Endothelial cell of umbilical vein (primary cell): ENCODE measurements around the gene CNTROB.

Experiments
- EZH2 ChIP-seq: IDR thresholded peaks from 2 replicates; pipeline ENCODE4 v1.6.1; 2012; ENCODE audit warnings: borderline replicate concordance, low read depth, mild to moderate bottlenecking, moderate library complexity, low read length, inconsistent platforms; ENCODE audit not compliant: severe bottlenecking
- FOS ChIP-seq: IDR thresholded peaks from 2 replicates; pipeline ENCODE4 v1.6.1; 2011; ENCODE audit warnings: mild to moderate bottlenecking, low read length, moderate library complexity, borderline replicate concordance; ENCODE audit not compliant: insufficient read depth
- JUN ChIP-seq: IDR thresholded peaks from 2 replicates; pipeline ENCODE4 v1.6.1; 2011; ENCODE audit warnings: borderline replicate concordance, low read depth; ENCODE audit not compliant: insufficient read length, insufficient read depth
- MYC ChIP-seq: IDR thresholded peaks from one replicate; pipeline ENCODE4 v1.6.1; 2011; ENCODE audit warnings: mild to moderate bottlenecking, low read depth, low read length
- POLR2A ChIP-seq: IDR thresholded peaks from 2 replicates; pipeline ENCODE4 v1.6.1; 2012; ENCODE audit warnings: low read depth, mild to moderate bottlenecking, control low read depth, low read length
- POLR2AphosphoS5 ChIP-seq: IDR thresholded peaks from 2 replicates; pipeline ENCODE4 v1.6.1; 2012; ENCODE audit warnings: low read depth, mild to moderate bottlenecking, control low read depth, low read length, moderate library complexity; ENCODE audit not compliant: insufficient read depth
- TF ChIP-seq, protein P1 (sequence below), 2 donors: IDR thresholded peaks; 1 replicate in 1 of 2; 2 replicates in 1 of 2; pipeline ENCODE4 v1.5.1; 2011; ENCODE audit warnings: low read length in 2 of 2, mild to moderate bottlenecking in 2 of 2, moderate library complexity in 2 of 2, control low read depth in 1 of 2, inconsistent platforms in 1 of 2, low read depth in 1 of 2; ENCODE audit not compliant: insufficient read depth in 1 of 2; ENCODE audit errors: extremely low read depth in 1 of 2
- TF ChIP-seq, protein P2 (sequence below): IDR thresholded peaks from 2 replicates; pipeline ENCODE4 v1.6.1; 2011; ENCODE audit not compliant: insufficient read depth, insufficient read length

DNA sequence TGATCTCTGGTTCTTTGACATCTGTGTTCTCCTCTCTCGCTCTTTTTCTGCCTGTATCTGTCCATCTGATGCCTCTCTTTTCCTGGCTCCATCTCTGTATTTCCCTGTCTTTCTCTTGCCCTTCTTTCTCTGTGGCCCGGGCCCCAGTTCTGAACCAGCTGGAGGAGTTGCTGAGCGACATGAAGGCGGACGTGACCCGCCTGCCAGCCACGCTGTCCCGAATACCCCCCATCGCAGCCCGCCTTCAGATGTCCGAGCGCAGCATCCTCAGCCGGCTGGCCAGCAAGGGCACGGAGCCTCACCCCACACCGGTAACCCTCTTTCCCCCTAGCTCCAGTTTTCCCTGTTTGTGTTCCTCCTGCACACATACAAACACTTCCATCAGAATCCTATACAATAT lies 21.7 kb upstream of the CNTROB start:
- TF ChIP-seq, protein P1, sequence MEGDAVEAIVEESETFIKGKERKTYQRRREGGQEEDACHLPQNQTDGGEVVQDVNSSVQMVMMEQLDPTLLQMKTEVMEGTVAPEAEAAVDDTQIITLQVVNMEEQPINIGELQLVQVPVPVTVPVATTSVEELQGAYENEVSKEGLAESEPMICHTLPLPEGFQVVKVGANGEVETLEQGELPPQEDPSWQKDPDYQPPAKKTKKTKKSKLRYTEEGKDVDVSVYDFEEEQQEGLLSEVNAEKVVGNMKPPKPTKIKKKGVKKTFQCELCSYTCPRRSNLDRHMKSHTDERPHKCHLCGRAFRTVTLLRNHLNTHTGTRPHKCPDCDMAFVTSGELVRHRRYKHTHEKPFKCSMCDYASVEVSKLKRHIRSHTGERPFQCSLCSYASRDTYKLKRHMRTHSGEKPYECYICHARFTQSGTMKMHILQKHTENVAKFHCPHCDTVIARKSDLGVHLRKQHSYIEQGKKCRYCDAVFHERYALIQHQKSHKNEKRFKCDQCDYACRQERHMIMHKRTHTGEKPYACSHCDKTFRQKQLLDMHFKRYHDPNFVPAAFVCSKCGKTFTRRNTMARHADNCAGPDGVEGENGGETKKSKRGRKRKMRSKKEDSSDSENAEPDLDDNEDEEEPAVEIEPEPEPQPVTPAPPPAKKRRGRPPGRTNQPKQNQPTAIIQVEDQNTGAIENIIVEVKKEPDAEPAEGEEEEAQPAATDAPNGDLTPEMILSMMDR (IDR thresholded peaks at IDR 0.05; ENCODE audit: extremely low read depth in 1 of 2, insufficient read depth in 1 of 2, low read depth in 1 of 2, low read length in 2 of 2), result no peak
- TF ChIP-seq POLR2A (no peak), FOS (no peak), EZH2 (no peak), JUN (no peak), POLR2AphosphoS5 (no peak), MYC (no peak)
- TF ChIP-seq, protein P2, sequence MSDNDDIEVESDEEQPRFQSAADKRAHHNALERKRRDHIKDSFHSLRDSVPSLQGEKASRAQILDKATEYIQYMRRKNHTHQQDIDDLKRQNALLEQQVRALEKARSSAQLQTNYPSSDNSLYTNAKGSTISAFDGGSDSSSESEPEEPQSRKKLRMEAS, result no peak
